GM10266 (cell line): ENCODE measurements around the gene PCSK5.

Source experiments
- DNase-seq: peaks from one replicate; pipeline ENCODE4 v3.0.0; 2012; ENCODE audit errors: extremely low spot score
- CTCF ChIP-seq: IDR thresholded peaks from 2 replicates; pipeline ENCODE4 v1.5.1; 2012; ENCODE audit warnings: mild to moderate bottlenecking, low read depth; ENCODE audit not compliant: control insufficient read depth, insufficient read depth; ENCODE audit errors: missing control alignments

Gene PCSK5

GRCh38 chr9:76032038-76032796 is 141.7 kb downstream of the PCSK5 start:
- no peak for TF ChIP-seq CTCF
- no peak for DNase-seq

GRCh38 chr9:76032797-76033373 is 142.4 kb downstream of the PCSK5 start:
- TF ChIP-seq CTCF: no peak
- DNase-seq: no peak

DNA sequence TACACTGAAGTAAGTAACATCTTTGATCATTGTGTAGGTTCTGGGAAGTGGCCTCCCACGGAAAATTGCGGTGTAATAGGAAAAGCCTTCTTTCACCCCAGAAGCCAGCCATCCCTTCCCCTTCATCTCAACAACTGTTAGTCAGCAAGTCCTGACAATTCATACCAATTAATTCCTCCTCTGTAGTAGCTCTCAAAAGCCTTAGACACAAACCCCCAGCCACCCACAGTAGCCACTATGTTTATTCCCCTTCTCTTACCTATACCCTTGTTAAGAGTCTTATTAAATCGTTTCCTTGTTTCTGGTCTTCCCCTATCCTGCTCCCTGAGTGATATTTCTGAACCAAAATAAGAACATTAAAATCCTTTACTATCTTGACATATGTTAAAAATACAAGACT is 143.6 kb downstream of the PCSK5 start:
- DNase-seq: no peak
- TF ChIP-seq CTCF: no peak

GRCh38 chr9:76036762-76037161 is 146.3 kb downstream of the PCSK5 start:
- DNase-seq: no peak
- TF ChIP-seq CTCF: no peak

DNA sequence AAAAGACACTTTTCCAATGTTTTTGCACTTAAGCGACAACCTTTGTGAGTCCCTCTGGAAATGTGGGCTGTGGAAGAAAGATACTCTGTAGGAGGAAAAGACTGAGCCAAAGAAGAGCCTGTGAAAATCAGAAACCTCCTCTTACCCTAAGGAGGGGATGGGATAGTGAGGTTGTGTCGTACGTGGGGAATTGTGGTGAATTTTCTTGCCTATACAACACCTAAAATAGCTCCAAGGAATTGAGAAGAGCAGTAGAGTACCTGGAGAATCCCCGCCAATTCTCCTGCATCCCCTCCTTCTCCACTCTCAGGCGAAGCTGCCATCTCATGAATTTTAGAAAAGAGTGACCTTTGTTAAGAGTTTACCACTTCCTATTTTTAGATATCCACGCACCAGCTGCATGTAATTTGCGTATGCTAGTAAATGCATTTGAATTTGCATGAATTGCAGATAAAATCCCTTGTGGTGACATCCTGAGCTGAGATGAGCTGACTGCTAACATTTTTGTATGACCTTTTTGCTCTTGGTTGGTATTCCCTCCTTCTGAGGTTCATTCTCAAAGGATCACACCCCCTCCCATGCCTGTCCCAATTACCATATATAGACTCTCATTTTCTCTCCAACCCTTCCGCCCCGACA is 147.2 kb downstream of the PCSK5 start:
- no peak for DNase-seq
- TF ChIP-seq CTCF: no peak

DNA sequence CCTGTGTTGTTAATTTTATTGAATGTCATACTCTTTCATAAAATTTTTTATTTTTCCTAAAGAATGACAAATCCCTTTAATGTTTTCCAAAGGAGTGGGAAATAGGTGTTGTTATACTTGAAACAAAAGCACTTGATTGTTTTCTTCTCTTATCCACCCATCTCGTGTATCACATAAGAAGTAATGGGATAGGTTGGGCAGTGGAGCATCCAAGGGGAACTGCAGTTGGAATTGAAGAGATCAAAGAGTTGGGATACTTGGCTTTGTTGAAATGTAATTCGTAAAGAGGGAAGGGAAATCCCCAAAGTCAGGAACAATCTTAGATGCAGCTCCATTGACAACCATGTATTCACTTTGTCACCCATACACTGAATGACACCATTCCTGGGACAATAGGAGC is 148.0 kb downstream of the PCSK5 start:
- TF ChIP-seq CTCF: no peak
- no peak for DNase-seq
